HepG2 (cell line): ENCODE results near the gene TOB2. TPM values are rescaled to one million over a fixed set of nuclear protein-coding genes. Genes with fewer than 3 reads are reported as not detected.

Source experiments
- DNMT1 ChIP-seq: sonication (generic); formaldehyde crosslinking; IDR thresholded peaks from 2 replicates; pipeline ENCODE4 v1.5.1; 2020; ENCODE audit warnings: mild to moderate bottlenecking, missing genetic modification reagents
- HOXA7 ChIP-seq: sonication (generic); formaldehyde crosslinking; IDR thresholded peaks from 2 replicates; pipeline ENCODE4 v1.8.1; 2022; ENCODE audit warnings: mild to moderate bottlenecking, missing genetic modification reagents, moderate library complexity
- KDM1A ChIP-seq: IDR thresholded peaks from 2 replicates; pipeline ENCODE4 v1.6.1; 2016; ENCODE audit warnings: missing compliant biosample characterization
- MTA3 ChIP-seq: sonication (generic); formaldehyde crosslinking; IDR thresholded peaks from 2 replicates; pipeline ENCODE4 v1.4.0; 2020; ENCODE audit warnings: missing genetic modification reagents
- SCMH1 ChIP-seq: sonication (generic); formaldehyde crosslinking; IDR thresholded peaks from 2 replicates; pipeline ENCODE4 v1.9.0; 2021; ENCODE audit warnings: missing genetic modification reagents, mild to moderate bottlenecking, borderline replicate concordance
- SMAD9 ChIP-seq: sonication (generic); formaldehyde crosslinking; IDR thresholded peaks from 2 replicates; pipeline ENCODE4 v1.5.1; 2020; ENCODE audit warnings: mild to moderate bottlenecking, missing genetic modification reagents
- SNRNP70 ChIP-seq: fragments of 200-400 bp; formaldehyde crosslinking; IDR thresholded peaks from 2 replicates; pipeline ENCODE4 v1.6.1; 2017; ENCODE audit warnings: mild to moderate bottlenecking, low read depth, low read length, moderate library complexity
- SPEN ChIP-seq: sonication (generic); formaldehyde crosslinking; IDR thresholded peaks from 2 replicates; pipeline ENCODE4 v1.5.1; 2020; ENCODE audit warnings: low read depth, mild to moderate bottlenecking, missing genetic modification reagents
- ZNF253 ChIP-seq: sonication (generic); formaldehyde crosslinking; IDR thresholded peaks from 2 replicates; pipeline ENCODE4 v1.8.0; 2022; ENCODE audit warnings: mild to moderate bottlenecking, missing genetic modification reagents, borderline replicate concordance
- ZNF264 ChIP-seq: sonication (generic); formaldehyde crosslinking; IDR thresholded peaks from 2 replicates; pipeline ENCODE4 v1.4.0; 2020; ENCODE audit warnings: missing genetic modification reagents
- ZNF430 ChIP-seq: sonication (generic); formaldehyde crosslinking; IDR thresholded peaks from 2 replicates; pipeline ENCODE4 v1.9.0; 2021; ENCODE audit warnings: mild to moderate bottlenecking, missing genetic modification reagents
- ZNF510 ChIP-seq: sonication (generic); formaldehyde crosslinking; IDR thresholded peaks from 2 replicates; pipeline ENCODE4 v1.4.0; 2020; ENCODE audit warnings: low read depth, mild to moderate bottlenecking, missing genetic modification reagents
- ZNF709 ChIP-seq: sonication (generic); formaldehyde crosslinking; IDR thresholded peaks from 2 replicates; pipeline ENCODE4 v1.5.0; 2020; ENCODE audit warnings: mild to moderate bottlenecking, missing genetic modification reagents
- ZNF782 ChIP-seq: sonication (generic); formaldehyde crosslinking; IDR thresholded peaks from 2 replicates; pipeline ENCODE4 v1.4.0; 2020; ENCODE audit warnings: missing genetic modification reagents, mild to moderate bottlenecking, borderline replicate concordance
- ZNF891 ChIP-seq: sonication (generic); formaldehyde crosslinking; IDR thresholded peaks from 2 replicates; pipeline ENCODE4 v1.5.0; 2020; ENCODE audit warnings: mild to moderate bottlenecking, missing genetic modification reagents
- polyA plus RNA-seq, 8 experiments: library from polyadenylated mRNA; depleted of rRNA in 3 of 8; stranded (reverse) in 7 of 8; unstranded in 1 of 8; fragments of >200 nt; fragmentation: Illumina TruSeq in 4 of 8; extraction: Trizol in 4 of 8; gene quantifications; 2 replicates each; pipeline versions ENCODE4 v1.2.1 to v1.2.3, GENCODE V29; 2011 to 2016; ENCODE audit warnings: low read depth in 4 of 8, missing spikeins in 1 of 8, mixed read lengths in 1 of 8; ENCODE audit not compliant: insufficient read depth in 1 of 8
- total RNA-seq, 5 experiments: library from RNA; depleted of rRNA; stranded (reverse); fragments of >200 nt; fragmentation: Illumina TruSeq; extraction: Trizol; gene quantifications; 2 replicates each; pipeline ENCODE4 v1.2.3, GENCODE V29; 2016; ENCODE audit warnings: low read depth in 1 of 5
- TF ChIP-seq, protein P1 (sequence below): sonication (generic); formaldehyde crosslinking; IDR thresholded peaks from 2 replicates; pipeline ENCODE4 v1.9.0; 2021; ENCODE audit warnings: missing genetic modification reagents, borderline replicate concordance
- TF ChIP-seq, protein P2 (sequence below): sonication (generic); formaldehyde crosslinking; IDR thresholded peaks from 2 replicates; pipeline ENCODE4; 2020; ENCODE audit warnings: missing genetic modification reagents, mild to moderate bottlenecking, borderline replicate concordance
- TF ChIP-seq, protein P3 (sequence below): IDR thresholded peaks from 2 replicates; pipeline ENCODE4 v1.6.1; 2016; ENCODE audit warnings: low read depth
- TF ChIP-seq, protein P4 (sequence below): sonication (generic); formaldehyde crosslinking; IDR thresholded peaks from 2 replicates; pipeline ENCODE4 v1.9.0; 2021; ENCODE audit warnings: missing genetic modification reagents, mild to moderate bottlenecking, borderline replicate concordance
- TF ChIP-seq, protein P5 (sequence below): sonication (generic); formaldehyde crosslinking; IDR thresholded peaks from 2 replicates; pipeline ENCODE4 v1.9.0; 2021; ENCODE audit warnings: missing genetic modification reagents, borderline replicate concordance

TOB2 gene
- total and polyA plus RNA-seq, 2 of the 13 experiments (the other 11 are each of a cell fraction or from before 2014, with no cell fraction given): 12.2 to 13.7 TPM

DNA sequence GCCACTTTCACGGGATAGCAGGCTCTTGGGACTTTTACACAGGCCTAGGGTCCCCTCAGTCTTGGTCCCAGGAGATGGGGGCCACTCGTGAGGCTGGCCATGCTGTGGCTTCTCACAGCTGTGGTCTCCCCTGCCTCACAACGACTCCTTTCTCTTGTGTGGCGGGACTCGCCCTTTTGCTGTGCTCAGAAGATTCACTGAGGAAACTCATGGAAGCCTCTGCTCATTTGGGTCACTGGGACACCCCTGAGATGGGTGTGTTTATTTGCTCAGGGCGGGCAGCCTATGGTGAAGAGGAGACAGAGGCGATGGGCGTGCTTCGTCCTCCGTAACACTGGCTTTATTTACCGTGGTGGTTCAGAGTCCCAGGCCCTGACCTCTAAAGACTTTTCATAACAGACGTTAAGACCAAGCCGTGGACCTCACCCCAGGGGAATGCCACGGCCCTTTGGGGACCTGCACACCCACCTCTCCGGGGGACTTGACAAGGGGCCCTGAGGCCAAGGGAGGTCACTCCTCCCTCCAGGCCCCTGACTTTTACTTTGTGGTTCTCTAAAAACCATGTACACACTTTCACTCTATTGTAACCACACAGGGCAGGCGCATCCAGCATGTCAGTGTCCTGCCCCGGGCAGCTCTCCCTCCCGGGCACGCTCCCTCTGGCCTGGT, 49.3 kb downstream of the TOB2 start (continued):
- TF ChIP-seq, protein P1, sequence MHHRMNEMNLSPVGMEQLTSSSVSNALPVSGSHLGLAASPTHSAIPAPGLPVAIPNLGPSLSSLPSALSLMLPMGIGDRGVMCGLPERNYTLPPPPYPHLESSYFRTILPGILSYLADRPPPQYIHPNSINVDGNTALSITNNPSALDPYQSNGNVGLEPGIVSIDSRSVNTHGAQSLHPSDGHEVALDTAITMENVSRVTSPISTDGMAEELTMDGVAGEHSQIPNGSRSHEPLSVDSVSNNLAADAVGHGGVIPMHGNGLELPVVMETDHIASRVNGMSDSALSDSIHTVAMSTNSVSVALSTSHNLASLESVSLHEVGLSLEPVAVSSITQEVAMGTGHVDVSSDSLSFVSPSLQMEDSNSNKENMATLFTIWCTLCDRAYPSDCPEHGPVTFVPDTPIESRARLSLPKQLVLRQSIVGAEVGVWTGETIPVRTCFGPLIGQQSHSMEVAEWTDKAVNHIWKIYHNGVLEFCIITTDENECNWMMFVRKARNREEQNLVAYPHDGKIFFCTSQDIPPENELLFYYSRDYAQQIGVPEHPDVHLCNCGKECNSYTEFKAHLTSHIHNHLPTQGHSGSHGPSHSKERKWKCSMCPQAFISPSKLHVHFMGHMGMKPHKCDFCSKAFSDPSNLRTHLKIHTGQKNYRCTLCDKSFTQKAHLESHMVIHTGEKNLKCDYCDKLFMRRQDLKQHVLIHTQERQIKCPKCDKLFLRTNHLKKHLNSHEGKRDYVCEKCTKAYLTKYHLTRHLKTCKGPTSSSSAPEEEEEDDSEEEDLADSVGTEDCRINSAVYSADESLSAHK (CRISPR knock-in tag): no peak
- TF ChIP-seq ZNF430 (CRISPR knock-in tag) (0 out of 2 replicates have a peak, but pooled peaks have one; percentile 66), ZNF891 (no peak), SCMH1 (no peak), DNMT1 (0 out of 2 replicates have a peak, but pooled peaks have one; percentile 56), SNRNP70 (no peak), SPEN (CRISPR knock-in tag) (peak; percentile 84; the same call in 1 of the 2 replicates), MTA3 (CRISPR knock-in tag) (no peak), KDM1A (CRISPR knock-in tag) (no peak), ZNF709 (CRISPR knock-in tag) (0 out of 2 replicates have a peak, but pooled peaks have one; percentile 40), HOXA7 (CRISPR knock-in tag) (no peak), SMAD9 (CRISPR knock-in tag) (no peak), ZNF510 (0 out of 2 replicates have a peak, but pooled peaks have one; percentile 37), ZNF253 (CRISPR knock-in tag) (no peak), ZNF264 (CRISPR knock-in tag) (peak; percentile 65; the same call in 1 of the 2 replicates), ZNF782 (no peak; the same call in 1 of the 2 replicates)
- TF ChIP-seq, protein P2, sequence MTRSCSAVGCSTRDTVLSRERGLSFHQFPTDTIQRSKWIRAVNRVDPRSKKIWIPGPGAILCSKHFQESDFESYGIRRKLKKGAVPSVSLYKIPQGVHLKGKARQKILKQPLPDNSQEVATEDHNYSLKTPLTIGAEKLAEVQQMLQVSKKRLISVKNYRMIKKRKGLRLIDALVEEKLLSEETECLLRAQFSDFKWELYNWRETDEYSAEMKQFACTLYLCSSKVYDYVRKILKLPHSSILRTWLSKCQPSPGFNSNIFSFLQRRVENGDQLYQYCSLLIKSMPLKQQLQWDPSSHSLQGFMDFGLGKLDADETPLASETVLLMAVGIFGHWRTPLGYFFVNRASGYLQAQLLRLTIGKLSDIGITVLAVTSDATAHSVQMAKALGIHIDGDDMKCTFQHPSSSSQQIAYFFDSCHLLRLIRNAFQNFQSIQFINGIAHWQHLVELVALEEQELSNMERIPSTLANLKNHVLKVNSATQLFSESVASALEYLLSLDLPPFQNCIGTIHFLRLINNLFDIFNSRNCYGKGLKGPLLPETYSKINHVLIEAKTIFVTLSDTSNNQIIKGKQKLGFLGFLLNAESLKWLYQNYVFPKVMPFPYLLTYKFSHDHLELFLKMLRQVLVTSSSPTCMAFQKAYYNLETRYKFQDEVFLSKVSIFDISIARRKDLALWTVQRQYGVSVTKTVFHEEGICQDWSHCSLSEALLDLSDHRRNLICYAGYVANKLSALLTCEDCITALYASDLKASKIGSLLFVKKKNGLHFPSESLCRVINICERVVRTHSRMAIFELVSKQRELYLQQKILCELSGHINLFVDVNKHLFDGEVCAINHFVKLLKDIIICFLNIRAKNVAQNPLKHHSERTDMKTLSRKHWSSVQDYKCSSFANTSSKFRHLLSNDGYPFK (CRISPR knock-in tag): peak; percentile 54; the same call in 1 of the 2 replicates
- TF ChIP-seq, protein P3, sequence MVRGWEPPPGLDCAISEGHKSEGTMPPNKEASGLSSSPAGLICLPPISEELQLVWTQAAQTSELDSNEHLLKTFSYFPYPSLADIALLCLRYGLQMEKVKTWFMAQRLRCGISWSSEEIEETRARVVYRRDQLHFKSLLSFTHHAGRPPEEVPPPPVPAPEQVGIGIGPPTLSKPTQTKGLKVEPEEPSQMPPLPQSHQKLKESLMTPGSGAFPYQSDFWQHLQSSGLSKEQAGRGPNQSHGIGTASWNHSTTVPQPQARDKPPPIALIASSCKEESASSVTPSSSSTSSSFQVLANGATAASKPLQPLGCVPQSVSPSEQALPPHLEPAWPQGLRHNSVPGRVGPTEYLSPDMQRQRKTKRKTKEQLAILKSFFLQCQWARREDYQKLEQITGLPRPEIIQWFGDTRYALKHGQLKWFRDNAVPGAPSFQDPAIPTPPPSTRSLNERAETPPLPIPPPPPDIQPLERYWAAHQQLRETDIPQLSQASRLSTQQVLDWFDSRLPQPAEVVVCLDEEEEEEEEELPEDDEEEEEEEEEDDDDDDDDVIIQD (CRISPR knock-in tag): no peak
- TF ChIP-seq, protein P4, sequence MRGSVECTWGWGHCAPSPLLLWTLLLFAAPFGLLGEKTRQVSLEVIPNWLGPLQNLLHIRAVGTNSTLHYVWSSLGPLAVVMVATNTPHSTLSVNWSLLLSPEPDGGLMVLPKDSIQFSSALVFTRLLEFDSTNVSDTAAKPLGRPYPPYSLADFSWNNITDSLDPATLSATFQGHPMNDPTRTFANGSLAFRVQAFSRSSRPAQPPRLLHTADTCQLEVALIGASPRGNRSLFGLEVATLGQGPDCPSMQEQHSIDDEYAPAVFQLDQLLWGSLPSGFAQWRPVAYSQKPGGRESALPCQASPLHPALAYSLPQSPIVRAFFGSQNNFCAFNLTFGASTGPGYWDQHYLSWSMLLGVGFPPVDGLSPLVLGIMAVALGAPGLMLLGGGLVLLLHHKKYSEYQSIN (CRISPR knock-in tag): no peak
- TF ChIP-seq, protein P5, sequence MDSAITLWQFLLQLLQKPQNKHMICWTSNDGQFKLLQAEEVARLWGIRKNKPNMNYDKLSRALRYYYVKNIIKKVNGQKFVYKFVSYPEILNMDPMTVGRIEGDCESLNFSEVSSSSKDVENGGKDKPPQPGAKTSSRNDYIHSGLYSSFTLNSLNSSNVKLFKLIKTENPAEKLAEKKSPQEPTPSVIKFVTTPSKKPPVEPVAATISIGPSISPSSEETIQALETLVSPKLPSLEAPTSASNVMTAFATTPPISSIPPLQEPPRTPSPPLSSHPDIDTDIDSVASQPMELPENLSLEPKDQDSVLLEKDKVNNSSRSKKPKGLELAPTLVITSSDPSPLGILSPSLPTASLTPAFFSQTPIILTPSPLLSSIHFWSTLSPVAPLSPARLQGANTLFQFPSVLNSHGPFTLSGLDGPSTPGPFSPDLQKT: no peak
